Measurements from ENCODE around the gene GYS1.

The GYS1 gene

GRCh38 chr19:48970139-48970766, 22.9 kb downstream of the GYS1 start:
- Histone ChIP-seq H2BK5ac (ENCODE audit: low read length) (no peak overlapping the region), H3K79me1 (ENCODE audit: low read length) (peaks cover 6% of the 10 kb centered on the region), H3K4ac (ENCODE audit: low read depth, low read length) (no peak overlapping the region), H2AK5ac (ENCODE audit: low read length) (no peak overlapping the region), H3K4me2 (ENCODE audit: low read length) (no peak overlapping the region), H2BK15ac (replicated peaks; ENCODE audit: low read depth) (no peak overlapping the region), H3K56ac (ENCODE audit: low read length) (no peak overlapping the region), H3K23ac (ENCODE audit: low read length) (no peak overlapping the region), H3K9ac (ENCODE audit: low read length) (no peak overlapping the region), H4K8ac (ENCODE audit: low read depth, low read length) (no peak overlapping the region), H3K36me3 (ENCODE audit: control insufficient read depth, insufficient read depth, low read length) (peaks cover 5% of the 10 kb centered on the region), H2BK120ac (ENCODE audit: low read depth, low read length) (no peak overlapping the region), H4K5ac (ENCODE audit: low read length) (no peak overlapping the region), H3K27me3 (ENCODE audit: insufficient read depth, low read length, poor library complexity) (no peaks in the 10 kb centered on the region), H3K4me3 (ENCODE audit: low read length) (no peak overlapping the region), H3K79me2 (ENCODE audit: control insufficient read depth, insufficient read depth, low read length) (peaks cover 12% of the 10 kb centered on the region), H3K4me1 (ENCODE audit: control insufficient read depth, low read depth, low read length) (no peaks in the 10 kb centered on the region), H3K18ac (ENCODE audit: low read length) (no peak overlapping the region), H3K27ac (ENCODE audit: low read depth, low read length) (no peak overlapping the region)
- no peak for DNase-seq
- no CpG with 5 or more reads among the region's 23 CpGs for WGBS (ENCODE audit: extremely low coverage, insufficient coverage, low lambda C conversion rate)

GRCh38 chr19:48969276-48970138, 23.6 kb downstream of the GYS1 start:
- H3K23ac ChIP-seq (ENCODE audit: low read length): no peak overlapping the region
- H3K4me1 ChIP-seq (ENCODE audit: control insufficient read depth, low read depth, low read length): peaks cover 2% of the 10 kb centered on the region
- H3K9ac ChIP-seq (ENCODE audit: low read length): no peak overlapping the region
- peak; percentile 81 for DNase-seq
- H2AK5ac ChIP-seq (ENCODE audit: low read length): no peak overlapping the region
- H3K4ac ChIP-seq (ENCODE audit: low read depth, low read length): no peak overlapping the region
- H3K79me1 ChIP-seq (ENCODE audit: low read length): peaks cover 6% of the 10 kb centered on the region
- no peak overlapping the region for H2BK5ac ChIP-seq (ENCODE audit: low read length)
- no peak overlapping the region for H4K8ac ChIP-seq (ENCODE audit: low read depth, low read length)
- H3K27ac ChIP-seq (ENCODE audit: low read depth, low read length): no peak overlapping the region
- no peak overlapping the region for H2BK120ac ChIP-seq (ENCODE audit: low read depth, low read length)
- H3K4me3 ChIP-seq (ENCODE audit: low read length): no peak overlapping the region
- peaks cover 13% of the 10 kb centered on the region for H3K79me2 ChIP-seq (ENCODE audit: control insufficient read depth, insufficient read depth, low read length)
- no peak overlapping the region for H3K4me2 ChIP-seq (ENCODE audit: low read length)
- H3K18ac ChIP-seq (ENCODE audit: low read length): no peak overlapping the region
- H3K27me3 ChIP-seq (ENCODE audit: insufficient read depth, low read length, poor library complexity): no peaks in the 10 kb centered on the region
- no peak overlapping the region for H4K5ac ChIP-seq (ENCODE audit: low read length)
- H3K36me3 ChIP-seq (ENCODE audit: control insufficient read depth, insufficient read depth, low read length): peaks cover 5% of the 10 kb centered on the region
- no peak overlapping the region for H3K56ac ChIP-seq (ENCODE audit: low read length)
- no CpG with 5 or more reads among the region's 45 CpGs for WGBS (ENCODE audit: extremely low coverage, insufficient coverage, low lambda C conversion rate)
- no peak overlapping the region for H2BK15ac ChIP-seq (replicated peaks; ENCODE audit: low read depth)

GRCh38 chr19:48968813-48969218, 24.3 kb downstream of the GYS1 start:
- peaks cover 2% of the 10 kb centered on the region for H3K36me3 ChIP-seq (ENCODE audit: control insufficient read depth, insufficient read depth, low read length)
- no peak for DNase-seq

GRCh38 chr19:48968179-48968661, 24.9 kb downstream of the GYS1 start:
- H3K23ac ChIP-seq (ENCODE audit: low read length): no peak overlapping the region
- H2AK5ac ChIP-seq (ENCODE audit: low read length): no peak overlapping the region
- H3K36me3 ChIP-seq (ENCODE audit: control insufficient read depth, insufficient read depth, low read length): no peaks in the 10 kb centered on the region
- H2BK120ac ChIP-seq (ENCODE audit: low read depth, low read length): no peak overlapping the region
- no peak overlapping the region for H3K9ac ChIP-seq (ENCODE audit: low read length)
- H3K79me2 ChIP-seq (ENCODE audit: control insufficient read depth, insufficient read depth, low read length): peaks cover 13% of the 10 kb centered on the region
- H3K18ac ChIP-seq (ENCODE audit: low read length): no peak overlapping the region
- no peak overlapping the region for H4K8ac ChIP-seq (ENCODE audit: low read depth, low read length)
- H4K5ac ChIP-seq (ENCODE audit: low read length): no peak overlapping the region
- H3K27ac ChIP-seq (ENCODE audit: low read depth, low read length): no peak overlapping the region
- H2BK15ac ChIP-seq (replicated peaks; ENCODE audit: low read depth): no peak overlapping the region
- WGBS (ENCODE audit: extremely low coverage, insufficient coverage, low lambda C conversion rate): no CpG with 5 or more reads among the region's 4 CpGs
- no peaks in the 10 kb centered on the region for H3K27me3 ChIP-seq (ENCODE audit: insufficient read depth, low read length, poor library complexity)
- peaks cover 6% of the 10 kb centered on the region for H3K79me1 ChIP-seq (ENCODE audit: low read length)
- H3K4me1 ChIP-seq (ENCODE audit: control insufficient read depth, low read depth, low read length): peaks cover 12% of the 10 kb centered on the region
- DNase-seq: peak; percentile 48
- H3K4me3 ChIP-seq (ENCODE audit: low read length): no peak overlapping the region
- H2BK5ac ChIP-seq (ENCODE audit: low read length): no peak overlapping the region
- no peak overlapping the region for H3K4me2 ChIP-seq (ENCODE audit: low read length)
- no peak overlapping the region for H3K56ac ChIP-seq (ENCODE audit: low read length)
- H3K4ac ChIP-seq (ENCODE audit: low read depth, low read length): no peak overlapping the region

More at GRCh38 chr19:48968813-48969218, 24.3 kb downstream of the GYS1 start:
- H3K23ac ChIP-seq (ENCODE audit: low read length): no peak overlapping the region
- peaks cover 6% of the 10 kb centered on the region for H3K79me1 ChIP-seq (ENCODE audit: low read length)
- H3K56ac ChIP-seq (ENCODE audit: low read length): no peak overlapping the region
- no peak overlapping the region for H2AK5ac ChIP-seq (ENCODE audit: low read length)
- H3K4ac ChIP-seq (ENCODE audit: low read depth, low read length): no peak overlapping the region
- H2BK5ac ChIP-seq (ENCODE audit: low read length): no peak overlapping the region
- H3K27ac ChIP-seq (ENCODE audit: low read depth, low read length): no peak overlapping the region
- no peak overlapping the region for H2BK120ac ChIP-seq (ENCODE audit: low read depth, low read length)
- no peaks in the 10 kb centered on the region for H3K27me3 ChIP-seq (ENCODE audit: insufficient read depth, low read length, poor library complexity)
- no peak overlapping the region for H3K9ac ChIP-seq (ENCODE audit: low read length)
- peaks cover 13% of the 10 kb centered on the region for H3K79me2 ChIP-seq (ENCODE audit: control insufficient read depth, insufficient read depth, low read length)
- no peak overlapping the region for H3K4me3 ChIP-seq (ENCODE audit: low read length)
- no peak overlapping the region for H3K18ac ChIP-seq (ENCODE audit: low read length)
- no peak overlapping the region for H2BK15ac ChIP-seq (replicated peaks; ENCODE audit: low read depth)
- peaks cover 8% of the 10 kb centered on the region for H3K4me1 ChIP-seq (ENCODE audit: control insufficient read depth, low read depth, low read length)
- no peak overlapping the region for H4K8ac ChIP-seq (ENCODE audit: low read depth, low read length)
- H3K4me2 ChIP-seq (ENCODE audit: low read length): no peak overlapping the region
- WGBS (ENCODE audit: extremely low coverage, insufficient coverage, low lambda C conversion rate): no CpG with 5 or more reads among the region's 15 CpGs
- H4K5ac ChIP-seq (ENCODE audit: low read length): no peak overlapping the region

- H4K5ac ChIP-seq (ENCODE audit: low read length): no peak overlapping the region
- DNase-seq: peak; percentile 70
- no peak overlapping the region for H3K9ac ChIP-seq (ENCODE audit: low read length)
Observed at GRCh38 chr19:48967346-48968178, 25.5 kb downstream of the GYS1 start.

More at GRCh38 chr19:48967346-48968178, 25.5 kb downstream of the GYS1 start:
- no peak overlapping the region for H3K4ac ChIP-seq (ENCODE audit: low read depth, low read length)
- no peak overlapping the region for H3K18ac ChIP-seq (ENCODE audit: low read length)
- H2AK5ac ChIP-seq (ENCODE audit: low read length): no peak overlapping the region
- no peak overlapping the region for H3K4me3 ChIP-seq (ENCODE audit: low read length)
- H3K4me2 ChIP-seq (ENCODE audit: low read length): no peak overlapping the region
- H3K36me3 ChIP-seq (ENCODE audit: control insufficient read depth, insufficient read depth, low read length): no peaks in the 10 kb centered on the region
- H2BK5ac ChIP-seq (ENCODE audit: low read length): no peak overlapping the region
- H2BK120ac ChIP-seq (ENCODE audit: low read depth, low read length): no peak overlapping the region
- H4K8ac ChIP-seq (ENCODE audit: low read depth, low read length): no peak overlapping the region
- no peak overlapping the region for H2BK15ac ChIP-seq (replicated peaks; ENCODE audit: low read depth)
- H3K23ac ChIP-seq (ENCODE audit: low read length): no peak overlapping the region
- peaks cover 14% of the 10 kb centered on the region for H3K4me1 ChIP-seq (ENCODE audit: control insufficient read depth, low read depth, low read length)
- H3K79me1 ChIP-seq (ENCODE audit: low read length): peaks cover 6% of the 10 kb centered on the region
- H3K27ac ChIP-seq (ENCODE audit: low read depth, low read length): no peak overlapping the region
- no peak overlapping the region for H3K56ac ChIP-seq (ENCODE audit: low read length)
- WGBS (ENCODE audit: extremely low coverage, insufficient coverage, low lambda C conversion rate): no CpG with 5 or more reads among the region's 14 CpGs
- H3K27me3 ChIP-seq (ENCODE audit: insufficient read depth, low read length, poor library complexity): no peaks in the 10 kb centered on the region
- H3K79me2 ChIP-seq (ENCODE audit: control insufficient read depth, insufficient read depth, low read length): peaks cover 13% of the 10 kb centered on the region
